ENCODE results near the gene PKN1.
"Not testable (repeated sequence)": the region's sequence is repeated elsewhere in the genome, so short reads cannot be mapped to it uniquely, and the experiment has no call there.

The PKN1 gene

GRCh38 chr19:14432791-14433553 is at the start of gene PKN1:
Gene PKN1 (plus strand): TSS chr19:14433306. CDS start chr19:14433522, 216 bp downstream.
- DNase-seq: peak; percentile 17

- DNase-seq: no peak
Observed at GRCh38 chr19:14383661-14384555, 49.2 kb upstream of the PKN1 start.

- no peak for DNase-seq
Observed at GRCh38 chr19:14385492-14385891, 47.6 kb upstream of the PKN1 start.

- DNase-seq: no peak
Observed at GRCh38 chr19:14390548-14390947, 42.6 kb upstream of the PKN1 start.

- no peak for DNase-seq
Observed at GRCh38 chr19:14391156-14391821, 41.8 kb upstream of the PKN1 start.

GRCh38 chr19:14393329-14393728 is 39.8 kb upstream of the PKN1 start:
- DNase-seq: no peak

- no peak for DNase-seq
Observed at GRCh38 chr19:14394167-14394566, 38.9 kb upstream of the PKN1 start.

- no peak for DNase-seq
Observed at GRCh38 chr19:14395262-14395661, 37.8 kb upstream of the PKN1 start.

- DNase-seq: no peak
Observed at GRCh38 chr19:14395710-14396336, 37.3 kb upstream of the PKN1 start.

GRCh38 chr19:14396730-14397129 is 36.4 kb upstream of the PKN1 start:
- DNase-seq: not testable (repeated sequence)

- not testable (repeated sequence) for DNase-seq
Observed at GRCh38 chr19:14397168-14397567, 35.9 kb upstream of the PKN1 start.

- DNase-seq: no peak
Observed at GRCh38 chr19:14400951-14401431, 32.1 kb upstream of the PKN1 start.

- DNase-seq: no peak
Observed at GRCh38 chr19:14401468-14402195, 31.5 kb upstream of the PKN1 start.

GRCh38 chr19:14402332-14403144 is 30.6 kb upstream of the PKN1 start:
- DNase-seq: no peak

GRCh38 chr19:14403145-14403930 is 29.8 kb upstream of the PKN1 start:
- not testable (repeated sequence) for DNase-seq

GRCh38 chr19:14404312-14404711 is 28.8 kb upstream of the PKN1 start:
- no peak for DNase-seq

GRCh38 chr19:14405380-14405757 is 27.7 kb upstream of the PKN1 start:
- no peak for DNase-seq

- no peak for DNase-seq
Observed at GRCh38 chr19:14405758-14406644, 27.1 kb upstream of the PKN1 start.

Measured in NCI-H2227 treated with DMSO at 0.1 percent for 48 hours (cell line).